ENCODE results near the gene GAP43.

The GAP43 gene

GRCh38 chr3:115660646-115661337, 37.5 kb downstream of the GAP43 start:
- Histone ChIP-seq H3K4me2 (ENCODE audit: low read length) (no peak overlapping the region), H3K4me3 (ENCODE audit: low read length) (no peak overlapping the region), H3K9me2 (replicated peaks; ENCODE audit: control insufficient read depth, low read length) (no peaks in the 10 kb centered on the region), H3K9me3 (ENCODE audit: control insufficient read depth, insufficient read depth, low read length) (no peaks in the 10 kb centered on the region), H3K36me3 (ENCODE audit: control insufficient read depth, low read length) (no peaks in the 10 kb centered on the region), H4K20me1 (ENCODE audit: control insufficient read depth, insufficient read depth, low read depth, low read length) (no peaks in the 10 kb centered on the region), H3K79me2 (ENCODE audit: control insufficient read depth, low read length) (no peaks in the 10 kb centered on the region), H3K27ac (ENCODE audit: low read depth, low read length) (no peak overlapping the region), H3F3A (ENCODE audit: control insufficient read depth, insufficient read depth) (peaks cover 10% of the 10 kb centered on the region), H3K27me3 (ENCODE audit: control insufficient read depth, low read length) (peaks cover 8% of the 10 kb centered on the region), H3K4me1 (ENCODE audit: control insufficient read depth, low read length) (peaks cover 45% of the 10 kb centered on the region)
- TF ChIP-seq EZH2phosphoT487 (IDR thresholded peaks at IDR 0.05; ENCODE audit: borderline replicate concordance, low read length) = no peak
- no peak for TF ChIP-seq CTCF (IDR thresholded peaks at IDR 0.05; ENCODE audit: low read depth, low read length, poor library complexity, severe bottlenecking)

- TF ChIP-seq CTCF (IDR thresholded peaks at IDR 0.05; ENCODE audit: low read depth, low read length, poor library complexity, severe bottlenecking) (no peak), EZH2phosphoT487 (IDR thresholded peaks at IDR 0.05; ENCODE audit: borderline replicate concordance, low read length) (no peak)
- H3K4me2 ChIP-seq (ENCODE audit: low read length) = no peak overlapping the region
- H3K4me3 ChIP-seq (ENCODE audit: low read length) = no peak overlapping the region
- no peaks in the 10 kb centered on the region for H3K9me3 ChIP-seq (ENCODE audit: control insufficient read depth, insufficient read depth, low read length)
- no peaks in the 10 kb centered on the region for H3K79me2 ChIP-seq (ENCODE audit: control insufficient read depth, low read length)
- H3K4me1 ChIP-seq (ENCODE audit: control insufficient read depth, low read length) = peaks cover 30% of the 10 kb centered on the region
- H3K36me3 ChIP-seq (ENCODE audit: control insufficient read depth, low read length) = no peaks in the 10 kb centered on the region
- peaks cover 10% of the 10 kb centered on the region for H3F3A ChIP-seq (ENCODE audit: control insufficient read depth, insufficient read depth)
- no peak overlapping the region for H3K27ac ChIP-seq (ENCODE audit: low read depth, low read length)
- H3K9me2 ChIP-seq (replicated peaks; ENCODE audit: control insufficient read depth, low read length) = no peaks in the 10 kb centered on the region
- peaks cover 8% of the 10 kb centered on the region for H3K27me3 ChIP-seq (ENCODE audit: control insufficient read depth, low read length)
- H4K20me1 ChIP-seq (ENCODE audit: control insufficient read depth, insufficient read depth, low read depth, low read length) = no peaks in the 10 kb centered on the region
Measured at GRCh38 chr3:115662356-115662755, 39.0 kb downstream of the GAP43 start.

GRCh38 chr3:115663414-115663813, 40.1 kb downstream of the GAP43 start:
- no peak for TF ChIP-seq CTCF (IDR thresholded peaks at IDR 0.05; ENCODE audit: low read depth, low read length, poor library complexity, severe bottlenecking)
- TF ChIP-seq EZH2phosphoT487 (IDR thresholded peaks at IDR 0.05; ENCODE audit: borderline replicate concordance, low read length) = no peak
- Histone ChIP-seq H3K9me3 (ENCODE audit: control insufficient read depth, insufficient read depth, low read length) (no peaks in the 10 kb centered on the region), H3K4me1 (ENCODE audit: control insufficient read depth, low read length) (peaks cover 21% of the 10 kb centered on the region), H3K9me2 (replicated peaks; ENCODE audit: control insufficient read depth, low read length) (no peaks in the 10 kb centered on the region), H3K36me3 (ENCODE audit: control insufficient read depth, low read length) (no peaks in the 10 kb centered on the region), H3K27me3 (ENCODE audit: control insufficient read depth, low read length) (peaks cover 8% of the 10 kb centered on the region), H3K4me2 (ENCODE audit: low read length) (no peak overlapping the region), H3K27ac (ENCODE audit: low read depth, low read length) (no peak overlapping the region), H3K79me2 (ENCODE audit: control insufficient read depth, low read length) (no peaks in the 10 kb centered on the region), H3F3A (ENCODE audit: control insufficient read depth, insufficient read depth) (peaks cover 7% of the 10 kb centered on the region), H4K20me1 (ENCODE audit: control insufficient read depth, insufficient read depth, low read depth, low read length) (no peaks in the 10 kb centered on the region), H3K4me3 (ENCODE audit: low read length) (no peak overlapping the region)
